DOHH2 (cell line): ENCODE measurements around the gene USP32.

ENCODE experiments used
- H3F3A ChIP-seq: fragments of 200-600 bp; sonication (generic), shearing (Covaris generic); 2 replicates; pipeline ENCODE4 v1.6.0; 2016; ENCODE audit warnings: antibody characterized with exemption, mild to moderate bottlenecking; ENCODE audit not compliant: control insufficient read depth, insufficient read depth
- H3K27ac ChIP-seq: fragments of 200-600 bp; sonication (generic); 2 replicates; pipeline ENCODE4 v1.5.1; 2014; ENCODE audit warnings: low read depth, mild to moderate bottlenecking, low read length, moderate library complexity
- H3K27me3 ChIP-seq: fragments of 200-600 bp; sonication (generic); 2 replicates; pipeline ENCODE4 v1.6.1; 2014; ENCODE audit warnings: mild to moderate bottlenecking, low read length, mixed read lengths; ENCODE audit not compliant: control insufficient read depth
- H3K36me3 ChIP-seq: fragments of 200-600 bp; sonication (generic); 2 replicates; pipeline ENCODE4 v1.6.1; 2014; ENCODE audit warnings: mild to moderate bottlenecking, low read length, moderate library complexity, mixed read lengths; ENCODE audit not compliant: control insufficient read depth
- H3K4me1 ChIP-seq: fragments of 200-600 bp; sonication (generic); 2 replicates; pipeline ENCODE4 v1.6.1; 2014; ENCODE audit warnings: mild to moderate bottlenecking, low read length, mixed read lengths; ENCODE audit not compliant: control insufficient read depth
- H3K4me2 ChIP-seq: fragments of 200-600 bp; sonication (generic); 2 replicates; pipeline ENCODE4 v1.6.0; 2014; ENCODE audit warnings: mild to moderate bottlenecking, low read length, moderate library complexity
- H3K4me3 ChIP-seq: fragments of 200-600 bp; sonication (generic); 2 replicates; pipeline ENCODE4 v1.5.1; 2014; ENCODE audit warnings: mild to moderate bottlenecking, low read length, mixed read lengths
- H3K79me2 ChIP-seq: fragments of 200-600 bp; sonication (generic); 2 replicates; pipeline ENCODE4 v1.6.1; 2014; ENCODE audit warnings: mild to moderate bottlenecking, low read length, mixed read lengths; ENCODE audit not compliant: control insufficient read depth
- H3K9me2 ChIP-seq: fragments of 200-600 bp; sonication (generic); replicated peaks from 2 replicates; pipeline ENCODE4 v1.6.1; 2014; ENCODE audit warnings: mild to moderate bottlenecking, low read length, mixed read lengths; ENCODE audit not compliant: control insufficient read depth
- H3K9me3 ChIP-seq: fragments of 200-600 bp; sonication (generic); 2 replicates; pipeline ENCODE4 v1.6.1; 2014; ENCODE audit warnings: antibody characterized with exemption, low read length, mixed read lengths; ENCODE audit not compliant: control insufficient read depth, insufficient read depth
- H4K20me1 ChIP-seq: fragments of 200-600 bp; sonication (generic); 2 replicates; pipeline ENCODE4 v1.6.0; 2014; ENCODE audit warnings: low read depth, mild to moderate bottlenecking, antibody characterized with exemption, low read length, moderate library complexity; ENCODE audit not compliant: control insufficient read depth, insufficient read depth
- EZH2phosphoT487 ChIP-seq: fragments of 200-600 bp; sonication (generic); IDR thresholded peaks from 2 replicates; pipeline ENCODE4 v1.6.1; 2017; ENCODE audit warnings: borderline replicate concordance, mild to moderate bottlenecking, antibody characterized with exemption, low read length, moderate library complexity, mixed read lengths
- TF ChIP-seq, protein P1 (sequence below): fragments of 200-600 bp; sonication (generic); IDR thresholded peaks from one replicate; pipeline ENCODE4 v1.5.1; 2014; ENCODE audit warnings: antibody characterized with exemption, mild to moderate bottlenecking, low read depth, low read length; ENCODE audit not compliant: poor library complexity, severe bottlenecking

Gene USP32

DNA sequence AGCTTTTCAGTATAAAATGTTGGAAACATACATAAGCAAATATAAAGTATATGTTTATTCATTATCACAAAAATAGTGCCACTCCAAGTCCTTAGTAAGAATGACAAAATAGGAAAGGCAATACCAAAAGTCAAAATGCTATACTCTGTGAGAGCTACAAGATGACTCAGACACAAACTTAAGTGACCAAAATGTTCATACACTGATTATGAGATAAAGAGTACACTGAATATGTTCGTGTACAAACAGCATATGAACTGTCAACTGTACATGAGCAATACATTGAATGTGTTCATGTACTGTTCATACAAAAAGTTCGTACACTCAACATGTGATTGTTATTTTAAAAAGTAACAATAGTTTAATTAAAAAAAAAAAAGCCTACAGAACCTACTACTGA, 138.9 kb downstream of the USP32 start:
- H3K4me1 ChIP-seq: no peaks in the 10 kb centered on the region

DNA sequence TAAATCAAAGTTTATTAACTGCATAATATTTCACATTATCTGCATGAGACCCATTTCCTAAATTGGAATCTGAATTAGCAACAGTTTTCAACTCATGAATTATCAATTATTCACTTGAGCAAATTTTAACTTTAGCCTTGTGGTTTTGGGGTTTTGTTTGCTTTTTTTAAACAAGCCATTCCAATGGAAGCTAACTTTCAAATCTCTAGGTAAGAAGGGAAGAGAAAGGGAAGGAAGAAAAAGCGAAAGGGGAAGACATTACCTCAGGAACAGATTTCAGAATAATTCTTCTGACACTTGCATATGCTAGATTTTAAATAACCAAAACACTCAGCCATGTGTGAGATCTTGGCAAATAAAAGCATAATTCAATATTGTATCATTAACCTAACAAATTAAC, 139.5 kb downstream of the USP32 start:
- TF ChIP-seq, protein P1, sequence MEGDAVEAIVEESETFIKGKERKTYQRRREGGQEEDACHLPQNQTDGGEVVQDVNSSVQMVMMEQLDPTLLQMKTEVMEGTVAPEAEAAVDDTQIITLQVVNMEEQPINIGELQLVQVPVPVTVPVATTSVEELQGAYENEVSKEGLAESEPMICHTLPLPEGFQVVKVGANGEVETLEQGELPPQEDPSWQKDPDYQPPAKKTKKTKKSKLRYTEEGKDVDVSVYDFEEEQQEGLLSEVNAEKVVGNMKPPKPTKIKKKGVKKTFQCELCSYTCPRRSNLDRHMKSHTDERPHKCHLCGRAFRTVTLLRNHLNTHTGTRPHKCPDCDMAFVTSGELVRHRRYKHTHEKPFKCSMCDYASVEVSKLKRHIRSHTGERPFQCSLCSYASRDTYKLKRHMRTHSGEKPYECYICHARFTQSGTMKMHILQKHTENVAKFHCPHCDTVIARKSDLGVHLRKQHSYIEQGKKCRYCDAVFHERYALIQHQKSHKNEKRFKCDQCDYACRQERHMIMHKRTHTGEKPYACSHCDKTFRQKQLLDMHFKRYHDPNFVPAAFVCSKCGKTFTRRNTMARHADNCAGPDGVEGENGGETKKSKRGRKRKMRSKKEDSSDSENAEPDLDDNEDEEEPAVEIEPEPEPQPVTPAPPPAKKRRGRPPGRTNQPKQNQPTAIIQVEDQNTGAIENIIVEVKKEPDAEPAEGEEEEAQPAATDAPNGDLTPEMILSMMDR: no peak
- no peak for TF ChIP-seq EZH2phosphoT487
- Histone ChIP-seq H3K4me2 (no peak overlapping the region), H3K36me3 (peaks cover 10% of the 10 kb centered on the region), H3K9me3 (no peaks in the 10 kb centered on the region), H3K27me3 (no peaks in the 10 kb centered on the region), H4K20me1 (no peaks in the 10 kb centered on the region), H3K9me2 (no peaks in the 10 kb centered on the region), H3K4me1 (no peaks in the 10 kb centered on the region), H3K79me2 (no peaks in the 10 kb centered on the region), H3K4me3 (no peak overlapping the region), H3K27ac (no peak overlapping the region), H3F3A (no peaks in the 10 kb centered on the region)

More for the DNA sequence above, 138.9 kb downstream of the USP32 start:
- no peaks in the 10 kb centered on the region for H4K20me1 ChIP-seq
- TF ChIP-seq, protein P1: no peak
- no peak for TF ChIP-seq EZH2phosphoT487
- H3K27me3 ChIP-seq: no peaks in the 10 kb centered on the region
- H3K36me3 ChIP-seq: peaks cover 10% of the 10 kb centered on the region
- H3K4me2 ChIP-seq: no peak overlapping the region
- no peaks in the 10 kb centered on the region for H3F3A ChIP-seq
- H3K27ac ChIP-seq: no peak overlapping the region
- no peaks in the 10 kb centered on the region for H3K9me2 ChIP-seq
- H3K4me3 ChIP-seq: no peak overlapping the region
- H3K9me3 ChIP-seq: no peaks in the 10 kb centered on the region
- H3K79me2 ChIP-seq: no peaks in the 10 kb centered on the region

DNA sequence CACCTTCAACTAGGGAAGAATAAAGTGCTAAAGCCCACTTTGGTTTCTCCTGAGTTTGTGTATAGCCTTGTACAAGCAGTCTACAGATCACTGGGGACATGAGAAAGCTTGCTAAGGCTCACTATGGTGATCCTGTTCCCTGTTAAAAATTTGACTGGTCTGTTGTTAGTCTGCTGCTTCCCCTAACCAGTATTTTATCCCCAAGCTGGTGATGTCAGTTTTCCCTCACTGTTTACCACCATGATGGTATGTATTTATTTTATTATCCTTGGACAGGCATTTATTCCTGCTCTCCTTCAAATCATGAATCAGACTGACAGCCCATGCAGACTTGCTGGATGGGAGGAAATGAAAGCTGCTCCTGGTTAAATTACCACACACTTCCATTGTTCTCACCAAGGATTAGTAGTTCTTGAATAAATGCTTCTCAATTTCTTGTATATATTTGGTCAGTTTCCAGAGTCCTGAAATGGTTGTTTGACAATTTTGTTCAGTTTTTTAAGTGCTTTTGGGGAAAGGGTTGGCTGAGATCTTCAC, 142.6 kb downstream of the USP32 start:
- Histone ChIP-seq H3K4me1 (no peaks in the 10 kb centered on the region), H3K9me3 (no peaks in the 10 kb centered on the region), H4K20me1 (no peaks in the 10 kb centered on the region), H3K27ac (no peak overlapping the region), H3K9me2 (no peaks in the 10 kb centered on the region), H3K79me2 (no peaks in the 10 kb centered on the region), H3K36me3 (peaks cover 10% of the 10 kb centered on the region), H3K4me3 (no peak overlapping the region), H3F3A (no peaks in the 10 kb centered on the region), H3K27me3 (no peaks in the 10 kb centered on the region), H3K4me2 (no peak overlapping the region)
- TF ChIP-seq EZH2phosphoT487: no peak
- TF ChIP-seq, protein P1: no peak
